Natural killer cell (primary cell): ENCODE data around the gene DNMT1. TPM values are rescaled to one million over a fixed set of nuclear protein-coding genes. Genes with fewer than 3 reads are reported as not detected.

ENCODE experiments used
- ATAC-seq, 3 donors: fragments of 150-1000 bp in 2 of 3; fragments of 200-7000 bp in 1 of 3; cut with Tn5 transposase; 1 replicate in 1 of 3; 2 replicates in 2 of 3; pipeline ENCODE4 v1.10.0; 2021; ENCODE audit warnings: mild to moderate bottlenecking in 2 of 3, moderate library complexity in 2 of 3
- DNase-seq, 2 donors: peaks; one replicate each; pipeline versions ENCODE4 v3.0.0 to v3.0.0-alpha.2; 2013 to 2021; ENCODE audit warnings: mixed read lengths in 1 of 2
- H3K27ac ChIP-seq: one replicate; pipeline ENCODE4 v1.5.1; 2013; ENCODE audit warnings: mild to moderate bottlenecking, low read length
- H3K27me3 ChIP-seq: one replicate; pipeline ENCODE4 v1.6.1; 2013; ENCODE audit warnings: low read length; ENCODE audit not compliant: control insufficient read depth, insufficient read depth
- H3K36me3 ChIP-seq: one replicate; pipeline ENCODE4 v1.6.1; 2013; ENCODE audit warnings: low read length; ENCODE audit not compliant: control insufficient read depth, insufficient read depth
- H3K4me1 ChIP-seq: one replicate; pipeline ENCODE4 v1.6.1; 2013; ENCODE audit warnings: low read length; ENCODE audit not compliant: control insufficient read depth, insufficient read depth
- H3K4me3 ChIP-seq: one replicate; pipeline ENCODE4 v1.5.1; 2013; ENCODE audit warnings: low read length
- H3K9me3 ChIP-seq: one replicate; pipeline ENCODE4 v1.6.1; 2013; ENCODE audit warnings: low read length; ENCODE audit not compliant: control insufficient read depth, insufficient read depth
- H3K27ac Mint-ChIP-seq, 2 donors: one replicate each; pipeline ENCODE4 v1.8.0; 2022; ENCODE audit warnings: mild to moderate bottlenecking in 2 of 2, mixed read lengths in 2 of 2, moderate library complexity in 1 of 2
- H3K27me3 Mint-ChIP-seq, 2 donors: one replicate each; pipeline ENCODE4 v1.8.0; 2022; ENCODE audit warnings: low read depth in 2 of 2, mixed read lengths in 2 of 2
- H3K36me3 Mint-ChIP-seq: one replicate; pipeline ENCODE4 v1.8.0; 2022; ENCODE audit warnings: mixed read lengths
- H3K4me1 Mint-ChIP-seq, 2 donors: one replicate each; pipeline ENCODE4 v1.8.0; 2022; ENCODE audit warnings: mixed read lengths in 2 of 2
- H3K4me3 Mint-ChIP-seq: one replicate; pipeline ENCODE4 v1.8.0; 2022; ENCODE audit warnings: mild to moderate bottlenecking, moderate library complexity, mixed read lengths
- H3K9me3 Mint-ChIP-seq, 2 donors: one replicate each; pipeline ENCODE4 v1.8.0; 2022; ENCODE audit warnings: mixed read lengths in 2 of 2
- CTCF ChIP-seq: fragments of 200-600 bp; IDR thresholded peaks from one replicate; pipeline ENCODE4 v1.8.0; 2022; ENCODE audit warnings: antibody characterized with exemption
- WGBS: methylation state at CpG from one replicate; pipeline ENCODE4 v1.1.7; 2013; ENCODE audit warnings: missing lambda C conversion rate; ENCODE audit not compliant: insufficient coverage; 5-methylcytosine and 5-hydroxymethylcytosine counted together
- intact Hi-C: fragments of 100-400 bp; cut with micrococcal nuclease; formaldehyde crosslinking; loops from one replicate; pipeline ENCODE4 v1.14.2; 2022
- total RNA-seq, 4 donors: library from RNA; stranded (reverse); fragments of 120-200 nt in 1 of 4; gene quantifications; one replicate each; pipeline versions ENCODE4 v1.2.3 to v1.2.4, GENCODE V29; 2013 to 2022

The DNMT1 gene
- total RNA-seq, 3 donors from 2014 or later (not counting 1 experiment from before 2014, with no cell fraction given), result 266 to 323 (median 275) TPM

- Histone ChIP-seq H3K27me3 (no peaks in the 10 kb centered on the region), H3K9me3 (no peaks in the 10 kb centered on the region), H3K4me1 (peaks cover 91% of the 10 kb centered on the region), H3K27ac (peak overlapping the region; percentile 93), H3K36me3 (peaks cover 75% of the 10 kb centered on the region), H3K4me3 (peak overlapping the region; percentile 16)
- DNase-seq (peak; percentile 61 to 85), ATAC-seq (peak; percentile 41 to 53 (median 50))
- Mint-ChIP-seq H3K4me1 (peaks cover 44 to 76% of the 10 kb centered on the region in 2 donors), H3K27ac (peak overlapping the region; percentile 95 to 98), H3K36me3 (no peaks in the 10 kb centered on the region), H3K4me3 (peak overlapping the region; percentile 88), H3K27me3 (no peaks in the 10 kb centered on the region), H3K9me3 (no peaks in the 10 kb centered on the region)
- intact Hi-C loops, result loop anchor here (2.0 kb wide), 2 partner anchors 13 to 37 kb away; no protein-coding TSS in a partner anchor
- no peak for TF ChIP-seq CTCF
- WGBS, result 29% methylated on average over 23 of the region's 23 CpGs
These were observed 82.6 kb downstream of the DNMT1 start for GRCh38 chr19:10112037-10112761.

- ATAC-seq (no peak), DNase-seq (peak in 1 of 2 donors; percentile 75)
- TF ChIP-seq CTCF, result no peak
- peak within 1 kb of the TSS; percentile 95 to 98 for H3K27ac Mint-ChIP-seq
- 15% methylated on average over 8 of the region's 8 CpGs for WGBS
- no peaks in the 10 kb centered on the region for H3K27me3 ChIP-seq
- peak within 1 kb of the TSS; percentile 88 for H3K4me3 Mint-ChIP-seq
- no peaks in the 10 kb centered on the region for H3K27me3 Mint-ChIP-seq
- H3K27ac ChIP-seq, result peak within 1 kb of the TSS; percentile 93
- H3K9me3 ChIP-seq, result no peaks in the 10 kb centered on the region
- H3K36me3 Mint-ChIP-seq, result no peaks in the 10 kb centered on the region
- peaks cover 91% of the 10 kb centered on the region for H3K4me1 ChIP-seq
- intact Hi-C loops, result no loop called here
- H3K4me1 Mint-ChIP-seq, result peaks cover 49 to 76% of the 10 kb centered on the region in 2 donors
- H3K9me3 Mint-ChIP-seq, result no peaks in the 10 kb centered on the region
- peak within 1 kb of the TSS; percentile 16 for H3K4me3 ChIP-seq
- H3K36me3 ChIP-seq, result peaks cover 68% of the 10 kb centered on the region
These were observed 83.3 kb downstream of the DNMT1 start, which contains the start of gene P2RY11 for GRCh38 chr19:10111405-10111811. Gene P2RY11, plus strand, starts transcription at chr19:10111693. Its CDS starts 29 bp downstream, at chr19:10111722.

- ATAC-seq (no peak), DNase-seq (no peak)
- Histone ChIP-seq H3K27ac (peak overlapping the region; percentile 93), H3K36me3 (peaks cover 64% of the 10 kb centered on the region), H3K9me3 (no peaks in the 10 kb centered on the region), H3K4me1 (peaks cover 90% of the 10 kb centered on the region), H3K27me3 (no peaks in the 10 kb centered on the region), H3K4me3 (no peak overlapping the region)
- intact Hi-C loops, result no loop called here
- Mint-ChIP-seq H3K4me3 (peak overlapping the region; percentile 58), H3K36me3 (no peaks in the 10 kb centered on the region), H3K9me3 (no peaks in the 10 kb centered on the region), H3K4me1 (peaks cover 47 to 76% of the 10 kb centered on the region in 2 donors), H3K27ac (peak overlapping the region; percentile 95 to 98), H3K27me3 (no peaks in the 10 kb centered on the region)
- TF ChIP-seq CTCF, result no peak
- WGBS, result 82% methylated on average over 19 of the region's 19 CpGs
These were observed 83.8 kb downstream of the DNMT1 start for GRCh38 chr19:10110972-10111317.
